Fibroblast of skin of right quadriceps (primary cell): Measurements from ENCODE around the gene ZMIZ1.
"Not testable (repeated sequence)": the region's sequence is repeated elsewhere in the genome, so short reads cannot be mapped to it uniquely, and the experiment has no call there.

Experiments used
- DNase-seq: peaks from one replicate; pipeline ENCODE4 v3.0.0-alpha.2; 2013

ZMIZ1 gene

GRCh38 chr10:79034271-79034876, 34.4 kb upstream of the ZMIZ1 start:
- no peak for DNase-seq

DNA sequence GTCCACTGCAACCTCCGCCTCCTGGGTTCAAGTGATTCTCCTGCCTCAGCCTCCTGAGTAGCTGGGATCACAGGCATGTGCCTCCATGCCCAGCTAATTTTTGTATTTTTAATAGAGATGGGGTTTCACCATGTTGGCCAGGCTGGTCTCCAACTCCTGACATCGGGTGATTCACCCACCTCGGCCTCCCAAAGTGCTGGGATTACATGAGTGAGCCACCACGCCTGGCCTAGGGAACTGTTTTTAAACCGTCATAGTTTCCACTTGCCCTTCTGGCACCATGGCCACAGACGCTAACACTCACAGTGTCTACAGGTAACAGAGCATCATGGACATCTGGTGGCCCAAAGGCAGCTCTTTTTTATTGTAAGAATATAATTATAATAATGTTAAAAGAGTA, 32.4 kb upstream of the ZMIZ1 start:
- DNase-seq, result not testable (repeated sequence)

DNA sequence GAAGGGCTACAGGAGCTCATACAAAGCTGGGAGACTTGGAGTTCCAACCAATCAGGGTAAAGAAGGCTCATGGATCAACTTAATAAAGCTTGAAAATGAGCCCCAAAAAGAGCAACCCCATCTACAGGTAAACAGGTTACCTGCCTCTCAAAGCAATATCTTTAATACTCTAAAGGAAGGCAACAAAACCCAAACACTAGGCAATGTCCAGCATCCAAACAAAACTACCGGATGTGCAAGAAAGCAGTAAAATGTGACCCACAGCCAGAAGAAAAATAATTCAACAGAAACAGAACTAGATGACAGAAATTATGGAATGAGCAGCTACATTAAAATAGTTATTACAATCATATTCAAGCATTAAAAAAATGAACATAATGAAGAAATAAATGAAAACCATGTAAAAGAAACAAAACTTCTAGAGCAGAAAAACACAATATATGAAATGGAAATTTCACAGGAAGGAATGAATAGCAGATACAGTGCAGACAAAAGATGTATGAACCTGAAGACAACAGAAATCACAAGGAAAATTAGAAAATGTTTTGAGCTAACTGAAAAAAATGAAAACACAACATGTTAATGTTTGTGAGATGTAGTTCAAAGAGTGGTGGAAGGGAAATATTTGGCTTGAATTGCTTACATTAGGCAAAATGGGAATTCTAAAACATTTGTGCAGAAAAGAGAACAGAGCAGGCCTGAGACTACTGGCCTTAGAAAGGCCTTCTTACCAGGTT, 30.5 kb upstream of the ZMIZ1 start:
- DNase-seq, result no peak

GRCh38 chr10:79038841-79039201, 29.9 kb upstream of the ZMIZ1 start:
- peak; percentile 37 for DNase-seq

DNA sequence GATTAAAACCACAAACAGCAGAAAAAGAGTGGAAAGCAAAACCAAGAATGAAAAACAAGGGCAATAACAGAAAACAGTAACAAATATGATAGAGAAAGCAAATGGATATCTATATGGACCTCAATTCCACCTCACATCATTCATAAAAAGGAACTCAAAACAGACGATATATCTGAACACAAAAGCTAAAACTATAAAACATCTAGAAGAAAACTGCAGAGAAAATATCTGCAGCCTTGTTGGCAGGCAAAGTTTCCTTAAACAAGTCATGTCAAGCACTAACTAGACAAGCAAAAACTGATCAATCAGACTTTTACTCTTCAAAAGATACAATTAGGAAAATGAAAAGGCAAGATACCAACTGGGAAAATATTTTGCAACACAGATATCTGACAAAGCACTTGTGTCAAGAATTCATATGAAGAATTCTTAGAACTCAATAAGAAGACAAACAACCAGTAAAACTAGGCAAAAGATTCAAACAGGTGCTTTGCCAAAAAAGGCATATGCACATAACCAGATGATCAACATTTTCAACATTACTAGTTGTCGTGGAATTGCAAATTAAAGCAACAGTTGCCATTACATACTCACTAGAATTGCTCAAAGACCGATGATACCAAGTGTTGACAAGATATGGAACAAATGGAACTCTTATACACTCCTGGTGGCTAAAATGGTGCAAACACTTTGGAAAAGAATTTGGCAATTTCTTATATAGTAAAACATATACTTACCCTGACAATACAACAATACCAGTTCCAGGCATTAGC, 25.9 kb upstream of the ZMIZ1 start:
- no peak for DNase-seq

DNA sequence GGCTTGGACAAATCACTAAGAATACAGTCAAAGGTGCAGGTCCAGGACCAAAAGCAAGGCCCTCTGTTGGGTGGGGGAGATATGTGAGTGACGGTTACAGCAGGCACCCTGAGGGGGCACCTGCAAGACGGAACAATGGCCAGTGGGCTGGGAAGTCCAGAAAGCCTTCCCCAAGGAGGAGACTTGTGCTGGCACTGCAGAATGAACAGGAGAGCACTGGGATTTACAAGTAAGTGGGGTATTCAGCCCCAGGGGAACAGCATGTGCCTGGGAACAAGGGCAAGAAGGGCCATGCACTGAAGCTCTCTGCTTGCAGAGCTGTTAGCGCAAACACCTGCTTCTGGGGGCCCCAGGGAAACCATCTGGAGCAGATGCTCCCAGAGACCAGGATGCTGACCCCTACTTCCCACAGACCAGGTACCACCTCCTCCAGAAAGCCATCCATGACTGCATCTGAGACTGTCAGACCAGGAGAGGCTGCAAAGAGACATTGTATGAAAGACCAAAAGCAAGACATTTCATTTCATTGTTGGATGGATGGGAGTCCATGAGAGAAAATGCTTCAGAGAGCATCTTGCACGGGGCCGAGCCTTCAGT, 24.6 kb upstream of the ZMIZ1 start:
- no peak for DNase-seq

- DNase-seq, result no peak
These were observed 23.9 kb upstream of the ZMIZ1 start for GRCh38 chr10:79044846-79045245.

DNA sequence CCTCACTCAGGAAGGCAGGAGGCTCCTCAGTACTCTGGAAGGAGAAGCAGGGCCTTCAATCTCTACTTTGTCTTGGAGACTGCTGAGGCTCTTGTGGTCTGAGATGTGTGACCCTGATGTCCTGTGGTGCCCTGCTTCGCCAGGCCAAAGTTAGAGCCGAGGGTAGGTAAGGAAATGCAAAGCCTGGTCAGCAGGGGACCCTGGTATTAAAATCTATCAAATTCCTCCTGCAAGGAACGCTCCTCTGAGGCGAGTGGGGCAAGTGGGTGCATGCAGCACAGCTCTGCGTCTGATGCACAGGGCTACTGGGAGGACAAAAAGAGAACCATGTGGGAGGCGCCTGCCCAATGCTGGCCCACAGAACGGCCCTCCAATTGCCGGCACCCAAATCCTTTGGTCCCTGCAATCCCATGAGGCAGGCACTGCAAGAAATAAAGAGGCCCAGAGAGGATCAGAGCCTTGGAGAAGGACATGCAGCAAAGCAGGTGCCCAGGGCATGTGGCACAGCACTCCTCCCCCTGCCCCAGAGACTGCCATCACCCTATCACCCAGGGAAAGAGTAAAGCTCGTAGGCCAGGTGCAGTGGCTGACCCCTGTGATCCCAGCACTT, 23.1 kb upstream of the ZMIZ1 start:
- no peak for DNase-seq

DNA sequence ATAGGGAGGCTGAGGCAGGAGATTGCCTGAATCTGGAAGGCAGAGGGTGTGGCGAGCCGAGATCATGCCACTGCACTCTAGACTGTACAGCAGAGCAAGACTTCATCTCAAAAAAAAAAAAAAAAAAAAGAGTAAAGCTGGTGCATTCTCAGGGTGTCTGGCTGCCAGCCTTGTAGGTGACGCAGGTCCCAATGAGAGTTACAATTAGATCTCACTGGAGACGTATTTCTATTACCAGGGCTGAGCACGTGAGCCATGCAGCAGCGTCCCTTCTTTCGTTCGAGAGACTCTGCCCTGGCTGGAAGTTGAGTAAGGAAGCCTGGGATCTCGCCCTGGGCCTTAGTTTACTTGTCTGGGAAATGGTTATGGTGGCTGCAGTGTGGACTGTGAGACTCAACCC, 22.4 kb upstream of the ZMIZ1 start:
- no peak for DNase-seq

GRCh38 chr10:79046741-79047583, 21.8 kb upstream of the ZMIZ1 start:
- no peak for DNase-seq

GRCh38 chr10:79047584-79047874, 21.2 kb upstream of the ZMIZ1 start:
- DNase-seq, result no peak

GRCh38 chr10:79047875-79048638, 20.7 kb upstream of the ZMIZ1 start:
- no peak for DNase-seq

GRCh38 chr10:79048639-79049550, 19.9 kb upstream of the ZMIZ1 start:
- no peak for DNase-seq

DNA sequence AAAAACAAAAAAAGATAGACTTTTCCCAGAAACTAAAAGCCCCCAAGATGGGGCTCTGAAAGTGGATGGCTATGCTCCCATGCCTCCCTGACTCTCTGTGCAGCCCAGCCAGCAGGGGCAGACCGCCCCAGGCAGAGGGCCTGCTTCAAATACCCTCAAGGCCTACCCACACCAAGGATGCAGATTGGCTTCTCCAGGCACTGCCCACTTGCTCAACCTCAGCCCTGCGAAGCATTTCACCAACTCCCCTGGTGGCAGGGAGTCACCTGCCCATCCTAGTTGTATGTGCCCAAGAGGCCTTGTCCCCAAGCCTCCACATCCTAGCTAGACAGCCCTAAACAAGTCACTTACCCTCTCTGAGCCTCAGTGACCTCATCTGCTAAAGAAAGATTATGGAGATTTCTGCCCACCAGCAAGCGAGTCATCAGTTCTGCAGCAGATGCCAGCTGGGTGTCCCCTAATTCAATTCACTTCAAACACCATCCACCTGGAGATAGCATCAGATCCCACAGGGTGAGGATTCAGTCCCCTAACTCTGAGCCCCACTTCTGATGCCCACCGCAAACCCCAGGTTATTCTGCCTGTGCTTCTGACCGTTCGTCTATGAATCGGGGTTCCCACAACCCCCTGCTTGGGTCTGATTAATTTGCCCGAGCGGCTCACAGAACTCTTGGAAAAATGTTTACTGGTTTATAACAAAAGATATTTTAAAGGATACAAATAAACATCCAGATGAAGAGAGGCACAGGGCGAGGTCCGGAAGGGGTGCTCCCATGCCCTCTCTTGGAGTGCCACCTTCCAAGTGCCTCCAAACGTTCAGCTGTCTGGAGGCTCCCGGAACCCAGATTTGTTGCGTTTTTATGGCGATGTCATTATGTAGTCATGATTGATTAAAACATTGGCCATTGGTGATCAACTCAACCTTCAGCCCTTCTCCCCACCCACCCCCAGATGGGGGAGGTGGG, 18.6 kb upstream of the ZMIZ1 start:
- peak; percentile 22 for DNase-seq

GRCh38 chr10:79050896-79051555, 17.7 kb upstream of the ZMIZ1 start:
- DNase-seq, result peak; percentile 62

DNA sequence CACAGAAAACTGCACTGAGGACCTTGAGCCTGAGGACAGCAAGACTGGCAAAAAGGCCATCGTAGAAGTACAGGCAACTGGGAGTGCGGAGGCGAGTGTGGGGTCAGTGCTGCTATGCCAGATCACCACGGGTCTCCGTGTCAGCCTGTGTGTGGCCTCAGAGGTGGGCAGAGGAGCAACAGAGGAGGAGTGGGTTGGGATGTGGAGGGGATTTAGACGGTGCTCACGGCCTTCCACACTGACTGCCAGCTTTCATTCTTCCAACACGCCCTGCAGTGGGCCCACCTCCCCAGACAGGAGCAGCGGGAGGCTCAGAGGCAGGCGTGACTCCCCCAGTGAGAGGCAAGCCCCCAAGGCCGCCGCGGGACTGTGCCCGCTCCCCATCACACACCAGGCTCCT, 17.0 kb upstream of the ZMIZ1 start:
- no peak for DNase-seq

DNA sequence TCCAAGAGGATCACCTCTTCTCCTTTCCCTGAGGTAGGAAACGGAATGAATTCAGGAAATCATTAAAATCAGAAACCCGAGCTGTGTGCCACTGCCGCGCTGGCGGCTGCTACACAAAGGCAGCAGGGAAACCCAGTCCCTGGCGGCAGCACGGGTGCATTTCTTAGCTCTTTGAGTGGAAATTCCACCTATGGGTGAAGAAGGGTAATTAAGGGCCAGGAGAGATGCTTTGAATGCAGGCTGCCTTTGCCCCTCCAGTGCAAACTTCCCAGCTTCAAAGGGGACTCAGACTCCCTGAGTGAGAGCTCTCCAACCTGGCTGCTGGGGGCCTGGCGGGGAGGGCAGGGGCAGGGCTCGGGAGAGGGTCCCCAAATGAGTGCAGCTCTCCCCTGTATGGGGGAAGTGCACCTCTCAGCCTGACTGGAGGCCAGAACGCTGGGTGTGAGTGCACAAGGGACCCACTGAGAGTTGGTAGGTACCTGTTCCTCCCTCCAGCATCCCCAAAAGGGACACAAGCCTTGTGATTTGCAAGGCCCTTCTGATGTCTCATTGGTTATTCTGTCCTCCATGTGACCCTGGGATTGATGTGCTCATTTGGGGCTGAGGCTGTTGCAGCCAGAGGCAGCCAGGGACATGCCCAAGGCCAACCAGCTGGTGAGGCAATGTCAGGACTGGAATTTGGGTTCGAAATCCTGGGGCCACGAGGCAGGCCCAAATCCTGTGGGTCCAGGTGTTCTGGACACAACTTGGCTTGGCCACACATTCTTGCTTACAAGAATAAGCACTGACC, 16.3 kb upstream of the ZMIZ1 start:
- DNase-seq, result peak; percentile 20

DNA sequence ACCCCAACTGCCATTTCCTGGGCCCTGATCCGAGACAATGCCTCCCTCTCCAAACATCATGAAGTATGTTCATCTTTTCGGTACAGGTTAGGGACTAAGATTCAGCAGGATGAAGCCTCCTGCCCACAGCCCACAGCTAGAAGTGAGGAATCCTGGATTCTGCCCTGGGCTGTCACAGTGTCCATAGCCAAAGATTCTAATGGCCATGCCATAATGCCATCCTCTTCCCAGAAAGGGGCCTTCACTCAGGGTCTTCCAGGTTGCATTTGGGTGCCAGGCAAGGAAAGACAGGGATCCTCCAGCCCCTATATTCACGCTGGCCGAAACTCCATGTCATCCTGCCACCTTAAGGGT, 15.7 kb upstream of the ZMIZ1 start:
- DNase-seq, result no peak
